Spleen (tissue), 7 donors: ENCODE results near the gene EN1.

Source experiments
- POLR2A ChIP-seq, 3 donors: fragments of 450-650 bp; IDR thresholded peaks; one replicate each; pipeline ENCODE4 v1.5.1; 2017; ENCODE audit warnings: antibody characterized with exemption in 3 of 3, mild to moderate bottlenecking in 1 of 3
- TF ChIP-seq, protein P1 (sequence below), 11 experiments: fragments of 200-600 bp in 7 of 11; fragments of 450-650 bp in 4 of 11; sonication (generic) in 4 of 11; IDR thresholded peaks in 8 of 11; conservative IDR thresholded peaks in 3 of 11; 1 replicate in 7 of 11; 2 replicates in 4 of 11; pipeline versions ENCODE4 v1.4.0 to v1.8.0; 2016 to 2021; ENCODE audit warnings: antibody characterized with exemption in 11 of 11, inconsistent platforms in 4 of 11, mild to moderate bottlenecking in 1 of 11
- donor health status: DM: no; HTN: no; CAD: no; lungs with moderate emphysema.
- donor health status: DM: no; HTN: no; CAD: no.
- donor health status: DM: no; HTN: no; CAD: no.

- TF ChIP-seq POLR2A (IDR thresholded peaks at IDR 0.05) = no peak
- TF ChIP-seq, protein P1, sequence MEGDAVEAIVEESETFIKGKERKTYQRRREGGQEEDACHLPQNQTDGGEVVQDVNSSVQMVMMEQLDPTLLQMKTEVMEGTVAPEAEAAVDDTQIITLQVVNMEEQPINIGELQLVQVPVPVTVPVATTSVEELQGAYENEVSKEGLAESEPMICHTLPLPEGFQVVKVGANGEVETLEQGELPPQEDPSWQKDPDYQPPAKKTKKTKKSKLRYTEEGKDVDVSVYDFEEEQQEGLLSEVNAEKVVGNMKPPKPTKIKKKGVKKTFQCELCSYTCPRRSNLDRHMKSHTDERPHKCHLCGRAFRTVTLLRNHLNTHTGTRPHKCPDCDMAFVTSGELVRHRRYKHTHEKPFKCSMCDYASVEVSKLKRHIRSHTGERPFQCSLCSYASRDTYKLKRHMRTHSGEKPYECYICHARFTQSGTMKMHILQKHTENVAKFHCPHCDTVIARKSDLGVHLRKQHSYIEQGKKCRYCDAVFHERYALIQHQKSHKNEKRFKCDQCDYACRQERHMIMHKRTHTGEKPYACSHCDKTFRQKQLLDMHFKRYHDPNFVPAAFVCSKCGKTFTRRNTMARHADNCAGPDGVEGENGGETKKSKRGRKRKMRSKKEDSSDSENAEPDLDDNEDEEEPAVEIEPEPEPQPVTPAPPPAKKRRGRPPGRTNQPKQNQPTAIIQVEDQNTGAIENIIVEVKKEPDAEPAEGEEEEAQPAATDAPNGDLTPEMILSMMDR (IDR thresholded peaks at IDR 0.05 in 8 of 11, conservative IDR thresholded peaks at IDR 0.05 in 3 of 11) = no peak
Measured at GRCh38 chr2:118808429-118808809, 39.0 kb downstream of the EN1 start.
